Measurements from ENCODE around the gene FNDC1. TPM values are rescaled to one million over a fixed set of nuclear protein-coding genes. Genes with fewer than 3 reads are reported as not detected.

FNDC1 gene
- total and polyA plus RNA-seq, 2 of the 13 experiments (the other 11 are each of a cell fraction or from before 2014, with no cell fraction given): not detected

GRCh38 chr6:159174263-159174969 is 5.2 kb downstream of the FNDC1 start (continued):
- TF ChIP-seq KDM4B (CRISPR knock-in tag; IDR thresholded peaks at IDR 0.05): 0 out of 2 replicates have a peak, but pooled peaks have one; percentile 34
- TF ChIP-seq CEBPB (IDR thresholded peaks at IDR 0.05; ENCODE audit: borderline replicate concordance, low read depth, low read length): no peak
- 0 out of 2 replicates have a peak, but pooled peaks have one; percentile 6 for TF ChIP-seq FOSL2 (CRISPR knock-in tag; IDR thresholded peaks at IDR 0.05)
- TF ChIP-seq ZNF709 (CRISPR knock-in tag; IDR thresholded peaks at IDR 0.05): no peak
- peak; percentile 82 for TF ChIP-seq RAD21 (CRISPR knock-in tag; IDR thresholded peaks at IDR 0.05)
- no peak for TF ChIP-seq ZNF746 (CRISPR knock-in tag; IDR thresholded peaks at IDR 0.05)
- no peak for TF ChIP-seq SP1 (IDR thresholded peaks at IDR 0.05)
- no peak for TF ChIP-seq SP1 (CRISPR knock-in tag; IDR thresholded peaks at IDR 0.05)
- 0 out of 2 replicates have a peak, but pooled peaks have one; percentile 37 for TF ChIP-seq KLF12 (CRISPR knock-in tag; IDR thresholded peaks at IDR 0.05; ENCODE audit: borderline replicate concordance)
- 0 out of 2 replicates have a peak, but pooled peaks have one; percentile 40 for TF ChIP-seq ZNF160 (CRISPR knock-in tag; IDR thresholded peaks at IDR 0.05)
- no peak for TF ChIP-seq REL (CRISPR knock-in tag; conservative IDR thresholded peaks at IDR 0.05)
- no peak for TF ChIP-seq ZNF101 (CRISPR knock-in tag; IDR thresholded peaks at IDR 0.05; ENCODE audit: borderline replicate concordance, low read depth)
- TF ChIP-seq SMAD1 (CRISPR knock-in tag; IDR thresholded peaks at IDR 0.05; ENCODE audit: borderline replicate concordance, low read depth): no peak
- 0 out of 2 replicates have a peak, but pooled peaks have one; percentile 28 for TF ChIP-seq ZNF263 (CRISPR knock-in tag; IDR thresholded peaks at IDR 0.05)
- TF ChIP-seq RFX3 (CRISPR knock-in tag; IDR thresholded peaks at IDR 0.05): no peak
- 0 out of 2 replicates have a peak, but pooled peaks have one; percentile 50 for TF ChIP-seq EED (CRISPR knock-in tag; IDR thresholded peaks at IDR 0.05)
- TF ChIP-seq MTERF4 (CRISPR knock-in tag; IDR thresholded peaks at IDR 0.05): 0 out of 2 replicates have a peak, but pooled peaks have one; percentile 57
- no peak for TF ChIP-seq HNRNPH1 (optimal IDR thresholded peaks at IDR 0.05; ENCODE audit: low read depth, low read length)
- TF ChIP-seq ZFP36 (IDR thresholded peaks at IDR 0.05; ENCODE audit: borderline replicate concordance, low read depth, low read length, partially characterized antibody): peak; percentile 40
- TF ChIP-seq EZH2 (conservative IDR thresholded peaks at IDR 0.05; ENCODE audit: low read depth, low read length): peak; percentile 94; the same call in 1 of the 2 replicates
- peak; percentile 65; the same call in 1 of the 2 replicates for TF ChIP-seq KDM2A (CRISPR knock-in tag; IDR thresholded peaks at IDR 0.05; ENCODE audit: borderline replicate concordance, low read depth)
- 0 out of 2 replicates have a peak, but pooled peaks have one; percentile 26 for TF ChIP-seq ZFX (CRISPR knock-in tag; IDR thresholded peaks at IDR 0.05; ENCODE audit: low read depth)
- peak; percentile 93 for TF ChIP-seq CTCF (CRISPR knock-in tag; IDR thresholded peaks at IDR 0.05)
- TF ChIP-seq, protein P1, sequence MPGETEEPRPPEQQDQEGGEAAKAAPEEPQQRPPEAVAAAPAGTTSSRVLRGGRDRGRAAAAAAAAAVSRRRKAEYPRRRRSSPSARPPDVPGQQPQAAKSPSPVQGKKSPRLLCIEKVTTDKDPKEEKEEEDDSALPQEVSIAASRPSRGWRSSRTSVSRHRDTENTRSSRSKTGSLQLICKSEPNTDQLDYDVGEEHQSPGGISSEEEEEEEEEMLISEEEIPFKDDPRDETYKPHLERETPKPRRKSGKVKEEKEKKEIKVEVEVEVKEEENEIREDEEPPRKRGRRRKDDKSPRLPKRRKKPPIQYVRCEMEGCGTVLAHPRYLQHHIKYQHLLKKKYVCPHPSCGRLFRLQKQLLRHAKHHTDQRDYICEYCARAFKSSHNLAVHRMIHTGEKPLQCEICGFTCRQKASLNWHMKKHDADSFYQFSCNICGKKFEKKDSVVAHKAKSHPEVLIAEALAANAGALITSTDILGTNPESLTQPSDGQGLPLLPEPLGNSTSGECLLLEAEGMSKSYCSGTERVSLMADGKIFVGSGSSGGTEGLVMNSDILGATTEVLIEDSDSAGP (CRISPR knock-in tag; IDR thresholded peaks at IDR 0.05; ENCODE audit: borderline replicate concordance): 0 out of 2 replicates have a peak, but pooled peaks have one; percentile 25
- TF ChIP-seq TEAD3 (CRISPR knock-in tag; optimal IDR thresholded peaks at IDR 0.05; ENCODE audit: borderline replicate concordance): peak; percentile 18
- peak; percentile 48; the same call in 1 of the 2 replicates for TF ChIP-seq ZNF350 (CRISPR knock-in tag; IDR thresholded peaks at IDR 0.05; ENCODE audit: borderline replicate concordance, low read depth)
